ENCODE measurements around the gene C15orf61. TPM values are rescaled to one million over a fixed set of nuclear protein-coding genes. Genes with fewer than 3 reads are reported as not detected.

Gene C15orf61
- total and polyA plus RNA-seq, 2 of the 13 experiments (the other 11 are each of a cell fraction or from before 2014, with no cell fraction given), result 2.1 to 6.6 TPM

DNA sequence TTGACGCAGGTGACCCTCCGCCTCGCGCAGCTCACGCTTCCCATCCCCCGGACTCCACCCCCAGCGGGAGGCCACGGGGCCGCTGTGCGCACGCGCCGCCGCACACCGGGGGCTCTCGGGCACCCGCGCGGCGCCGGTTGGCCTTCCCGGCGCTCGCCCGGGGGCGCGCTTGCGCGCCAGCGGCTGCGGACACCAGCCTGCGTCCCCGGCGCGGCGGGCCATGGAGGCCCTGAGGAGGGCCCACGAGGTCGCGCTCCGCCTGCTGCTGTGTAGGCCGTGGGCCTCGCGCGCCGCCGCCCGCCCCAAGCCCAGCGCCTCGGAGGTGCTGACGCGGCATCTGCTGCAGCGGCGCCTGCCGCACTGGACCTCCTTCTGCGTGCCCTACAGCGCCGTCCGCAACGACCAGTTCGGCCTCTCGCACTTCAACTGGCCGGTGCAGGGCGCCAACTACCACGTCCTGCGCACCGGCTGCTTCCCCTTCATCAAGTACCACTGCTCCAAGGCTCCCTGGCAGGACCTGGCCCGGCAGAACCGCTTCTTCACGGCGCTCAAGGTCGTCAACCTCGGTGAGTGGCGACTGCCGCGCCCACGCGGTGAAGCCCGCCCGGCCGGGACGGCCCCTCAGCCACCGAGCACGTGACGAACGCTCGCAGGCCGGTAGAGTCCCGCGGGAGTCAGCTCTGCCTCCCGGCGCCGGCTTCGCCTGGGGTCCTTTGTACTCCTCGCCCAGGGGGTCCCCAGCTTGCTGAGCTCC lies at the start of gene C15orf61 (continued):
- TF ChIP-seq, protein P1, sequence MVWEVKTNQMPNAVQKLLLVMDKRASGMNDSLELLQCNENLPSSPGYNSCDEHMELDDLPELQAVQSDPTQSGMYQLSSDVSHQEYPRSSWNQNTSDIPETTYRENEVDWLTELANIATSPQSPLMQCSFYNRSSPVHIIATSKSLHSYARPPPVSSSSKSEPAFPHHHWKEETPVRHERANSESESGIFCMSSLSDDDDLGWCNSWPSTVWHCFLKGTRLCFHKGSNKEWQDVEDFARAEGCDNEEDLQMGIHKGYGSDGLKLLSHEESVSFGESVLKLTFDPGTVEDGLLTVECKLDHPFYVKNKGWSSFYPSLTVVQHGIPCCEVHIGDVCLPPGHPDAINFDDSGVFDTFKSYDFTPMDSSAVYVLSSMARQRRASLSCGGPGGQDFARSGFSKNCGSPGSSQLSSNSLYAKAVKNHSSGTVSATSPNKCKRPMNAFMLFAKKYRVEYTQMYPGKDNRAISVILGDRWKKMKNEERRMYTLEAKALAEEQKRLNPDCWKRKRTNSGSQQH (CRISPR knock-in tag; IDR thresholded peaks at IDR 0.05; ENCODE audit: low read depth), result peak; percentile 59; the same call in 1 of the 2 replicates
- TF ChIP-seq, protein P2, sequence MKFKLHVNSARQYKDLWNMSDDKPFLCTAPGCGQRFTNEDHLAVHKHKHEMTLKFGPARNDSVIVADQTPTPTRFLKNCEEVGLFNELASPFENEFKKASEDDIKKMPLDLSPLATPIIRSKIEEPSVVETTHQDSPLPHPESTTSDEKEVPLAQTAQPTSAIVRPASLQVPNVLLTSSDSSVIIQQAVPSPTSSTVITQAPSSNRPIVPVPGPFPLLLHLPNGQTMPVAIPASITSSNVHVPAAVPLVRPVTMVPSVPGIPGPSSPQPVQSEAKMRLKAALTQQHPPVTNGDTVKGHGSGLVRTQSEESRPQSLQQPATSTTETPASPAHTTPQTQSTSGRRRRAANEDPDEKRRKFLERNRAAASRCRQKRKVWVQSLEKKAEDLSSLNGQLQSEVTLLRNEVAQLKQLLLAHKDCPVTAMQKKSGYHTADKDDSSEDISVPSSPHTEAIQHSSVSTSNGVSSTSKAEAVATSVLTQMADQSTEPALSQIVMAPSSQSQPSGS (CRISPR knock-in tag; IDR thresholded peaks at IDR 0.05), result peak; percentile 72
- TF ChIP-seq ZNF230 (CRISPR knock-in tag; IDR thresholded peaks at IDR 0.05) (peak; percentile 76; the same call in 1 of the 2 replicates), NFKB2 (CRISPR knock-in tag; IDR thresholded peaks at IDR 0.05; ENCODE audit: borderline replicate concordance) (peak; percentile 92), NONO (IDR thresholded peaks at IDR 0.05) (no peak), NONO (CRISPR knock-in tag; conservative IDR thresholded peaks at IDR 0.05) (peak; percentile 95), ZNF30 (CRISPR knock-in tag; IDR thresholded peaks at IDR 0.05) (0 out of 2 replicates have a peak, but pooled peaks have one; percentile 83), MTA1 (CRISPR knock-in tag; IDR thresholded peaks at IDR 0.05; ENCODE audit: borderline replicate concordance) (peak; percentile 92; the same call in 1 of the 2 replicates), ZNF839 (CRISPR knock-in tag; IDR thresholded peaks at IDR 0.05; ENCODE audit: borderline replicate concordance) (peak; percentile 93), ZNF12 (CRISPR knock-in tag; IDR thresholded peaks at IDR 0.05) (0 out of 2 replicates have a peak, but pooled peaks have one; percentile 9), TCF7L2 (IDR thresholded peaks at IDR 0.05; ENCODE audit: low read depth, low read length) (no peak), ZMYM3 (CRISPR knock-in tag; IDR thresholded peaks at IDR 0.05) (peak; percentile 64; the same call in 1 of the 2 replicates), CBX1 (IDR thresholded peaks at IDR 0.05; ENCODE audit: low read depth) (no peak), NCOA5 (CRISPR knock-in tag; IDR thresholded peaks at IDR 0.05) (no peak), ZNF205 (CRISPR knock-in tag; IDR thresholded peaks at IDR 0.05) (peak; percentile 79; the same call in 1 of the 2 replicates)
- TF ChIP-seq, protein P3, sequence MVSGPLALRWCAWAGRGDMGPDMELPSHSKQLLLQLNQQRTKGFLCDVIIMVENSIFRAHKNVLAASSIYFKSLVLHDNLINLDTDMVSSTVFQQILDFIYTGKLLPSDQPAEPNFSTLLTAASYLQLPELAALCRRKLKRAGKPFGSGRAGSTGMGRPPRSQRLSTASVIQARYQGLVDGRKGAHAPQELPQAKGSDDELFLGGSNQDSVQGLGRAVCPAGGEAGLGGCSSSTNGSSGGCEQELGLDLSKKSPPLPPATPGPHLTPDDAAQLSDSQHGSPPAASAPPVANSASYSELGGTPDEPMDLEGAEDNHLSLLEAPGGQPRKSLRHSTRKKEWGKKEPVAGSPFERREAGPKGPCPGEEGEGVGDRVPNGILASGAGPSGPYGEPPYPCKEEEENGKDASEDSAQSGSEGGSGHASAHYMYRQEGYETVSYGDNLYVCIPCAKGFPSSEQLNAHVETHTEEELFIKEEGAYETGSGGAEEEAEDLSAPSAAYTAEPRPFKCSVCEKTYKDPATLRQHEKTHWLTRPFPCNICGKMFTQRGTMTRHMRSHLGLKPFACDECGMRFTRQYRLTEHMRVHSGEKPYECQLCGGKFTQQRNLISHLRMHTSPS (CRISPR knock-in tag; IDR thresholded peaks at IDR 0.05; ENCODE audit: low read depth), result peak; percentile 61; the same call in 1 of the 2 replicates
- TF ChIP-seq, protein P4, sequence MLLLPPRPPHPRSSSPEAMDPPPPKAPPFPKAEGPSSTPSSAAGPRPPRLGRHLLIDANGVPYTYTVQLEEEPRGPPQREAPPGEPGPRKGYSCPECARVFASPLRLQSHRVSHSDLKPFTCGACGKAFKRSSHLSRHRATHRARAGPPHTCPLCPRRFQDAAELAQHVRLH (CRISPR knock-in tag; IDR thresholded peaks at IDR 0.05; ENCODE audit: borderline replicate concordance, low read depth), result peak; percentile 71; the same call in 1 of the 2 replicates
- TF ChIP-seq, protein P5, sequence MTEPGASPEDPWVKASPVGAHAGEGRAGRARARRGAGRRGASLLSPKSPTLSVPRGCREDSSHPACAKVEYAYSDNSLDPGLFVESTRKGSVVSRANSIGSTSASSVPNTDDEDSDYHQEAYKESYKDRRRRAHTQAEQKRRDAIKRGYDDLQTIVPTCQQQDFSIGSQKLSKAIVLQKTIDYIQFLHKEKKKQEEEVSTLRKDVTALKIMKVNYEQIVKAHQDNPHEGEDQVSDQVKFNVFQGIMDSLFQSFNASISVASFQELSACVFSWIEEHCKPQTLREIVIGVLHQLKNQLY (CRISPR knock-in tag; IDR thresholded peaks at IDR 0.05), result no peak; the same call in 1 of the 2 replicates
- TF ChIP-seq, protein P6, sequence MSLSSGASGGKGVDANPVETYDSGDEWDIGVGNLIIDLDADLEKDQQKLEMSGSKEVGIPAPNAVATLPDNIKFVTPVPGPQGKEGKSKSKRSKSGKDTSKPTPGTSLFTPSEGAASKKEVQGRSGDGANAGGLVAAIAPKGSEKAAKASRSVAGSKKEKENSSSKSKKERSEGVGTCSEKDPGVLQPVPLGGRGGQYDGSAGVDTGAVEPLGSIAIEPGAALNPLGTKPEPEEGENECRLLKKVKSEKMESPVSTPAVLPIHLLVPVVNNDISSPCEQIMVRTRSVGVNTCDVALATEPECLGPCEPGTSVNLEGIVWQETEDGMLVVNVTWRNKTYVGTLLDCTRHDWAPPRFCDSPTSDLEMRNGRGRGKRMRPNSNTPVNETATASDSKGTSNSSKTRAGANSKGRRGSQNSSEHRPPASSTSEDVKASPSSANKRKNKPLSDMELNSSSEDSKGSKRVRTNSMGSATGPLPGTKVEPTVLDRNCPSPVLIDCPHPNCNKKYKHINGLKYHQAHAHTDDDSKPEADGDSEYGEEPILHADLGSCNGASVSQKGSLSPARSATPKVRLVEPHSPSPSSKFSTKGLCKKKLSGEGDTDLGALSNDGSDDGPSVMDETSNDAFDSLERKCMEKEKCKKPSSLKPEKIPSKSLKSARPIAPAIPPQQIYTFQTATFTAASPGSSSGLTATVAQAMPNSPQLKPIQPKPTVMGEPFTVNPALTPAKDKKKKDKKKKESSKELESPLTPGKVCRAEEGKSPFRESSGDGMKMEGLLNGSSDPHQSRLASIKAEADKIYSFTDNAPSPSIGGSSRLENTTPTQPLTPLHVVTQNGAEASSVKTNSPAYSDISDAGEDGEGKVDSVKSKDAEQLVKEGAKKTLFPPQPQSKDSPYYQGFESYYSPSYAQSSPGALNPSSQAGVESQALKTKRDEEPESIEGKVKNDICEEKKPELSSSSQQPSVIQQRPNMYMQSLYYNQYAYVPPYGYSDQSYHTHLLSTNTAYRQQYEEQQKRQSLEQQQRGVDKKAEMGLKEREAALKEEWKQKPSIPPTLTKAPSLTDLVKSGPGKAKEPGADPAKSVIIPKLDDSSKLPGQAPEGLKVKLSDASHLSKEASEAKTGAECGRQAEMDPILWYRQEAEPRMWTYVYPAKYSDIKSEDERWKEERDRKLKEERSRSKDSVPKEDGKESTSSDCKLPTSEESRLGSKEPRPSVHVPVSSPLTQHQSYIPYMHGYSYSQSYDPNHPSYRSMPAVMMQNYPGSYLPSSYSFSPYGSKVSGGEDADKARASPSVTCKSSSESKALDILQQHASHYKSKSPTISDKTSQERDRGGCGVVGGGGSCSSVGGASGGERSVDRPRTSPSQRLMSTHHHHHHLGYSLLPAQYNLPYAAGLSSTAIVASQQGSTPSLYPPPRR (CRISPR knock-in tag; IDR thresholded peaks at IDR 0.05; ENCODE audit: borderline replicate concordance), result no peak; the same call in 1 of the 2 replicates
